Neuron (in vitro differentiated cells): ENCODE data around the gene MMP23B.

Experiments
- H2AFZ ChIP-seq: one replicate; pipeline ENCODE4 v1.6.1; 2013; ENCODE audit warnings: low read depth, mild to moderate bottlenecking, inconsistent platforms, low read length, moderate library complexity
- H3K27me3 ChIP-seq: one replicate; pipeline ENCODE4 v1.6.1; 2013; ENCODE audit warnings: low read length; ENCODE audit not compliant: insufficient read depth
- H3K36me3 ChIP-seq: one replicate; pipeline ENCODE4 v1.6.1; 2013; ENCODE audit warnings: low read length; ENCODE audit not compliant: insufficient read depth
- H3K4me1 ChIP-seq: one replicate; pipeline ENCODE4 v1.6.1; 2013; ENCODE audit warnings: low read length; ENCODE audit not compliant: insufficient read depth
- H3K4me3 ChIP-seq: 2 replicates; pipeline ENCODE4 v1.5.1; 2013; ENCODE audit warnings: mild to moderate bottlenecking, low read length, moderate library complexity
- H3K9me3 ChIP-seq: one replicate; pipeline ENCODE4 v1.6.1; 2013; ENCODE audit warnings: low read length

MMP23B gene

GRCh38 chr1:1599030-1599934 lies 32.7 kb upstream of the MMP23B start:
- Histone ChIP-seq H3K9me3 (no peaks in the 10 kb centered on the region), H3K36me3 (no peaks in the 10 kb centered on the region), H2AFZ (no peak overlapping the region), H3K4me1 (peaks cover 15% of the 10 kb centered on the region), H3K4me3 (peak overlapping the region; percentile 40), H3K27me3 (no peaks in the 10 kb centered on the region)

GRCh38 chr1:1599935-1600860 lies 31.8 kb upstream of the MMP23B start, which contains the start of gene FNDC10:
TSS of gene FNDC10 (minus strand) at chr1:1600135. CDS start at chr1:1600015, 120 bp downstream.
- Histone ChIP-seq H3K9me3 (no peaks in the 10 kb centered on the region), H3K27me3 (no peaks in the 10 kb centered on the region), H3K36me3 (no peaks in the 10 kb centered on the region), H3K4me1 (peaks cover 14% of the 10 kb centered on the region), H2AFZ (peak within 1 kb of the TSS; percentile 69), H3K4me3 (peak within 1 kb of the TSS; percentile 49)

- Histone ChIP-seq H3K4me3 (peak overlapping the region; percentile 49), H3K36me3 (no peaks in the 10 kb centered on the region), H3K9me3 (no peaks in the 10 kb centered on the region), H3K4me1 (peaks cover 14% of the 10 kb centered on the region), H2AFZ (no peak overlapping the region), H3K27me3 (no peaks in the 10 kb centered on the region)
These were observed 31.0 kb upstream of the MMP23B start for GRCh38 chr1:1600861-1601563.

DNA sequence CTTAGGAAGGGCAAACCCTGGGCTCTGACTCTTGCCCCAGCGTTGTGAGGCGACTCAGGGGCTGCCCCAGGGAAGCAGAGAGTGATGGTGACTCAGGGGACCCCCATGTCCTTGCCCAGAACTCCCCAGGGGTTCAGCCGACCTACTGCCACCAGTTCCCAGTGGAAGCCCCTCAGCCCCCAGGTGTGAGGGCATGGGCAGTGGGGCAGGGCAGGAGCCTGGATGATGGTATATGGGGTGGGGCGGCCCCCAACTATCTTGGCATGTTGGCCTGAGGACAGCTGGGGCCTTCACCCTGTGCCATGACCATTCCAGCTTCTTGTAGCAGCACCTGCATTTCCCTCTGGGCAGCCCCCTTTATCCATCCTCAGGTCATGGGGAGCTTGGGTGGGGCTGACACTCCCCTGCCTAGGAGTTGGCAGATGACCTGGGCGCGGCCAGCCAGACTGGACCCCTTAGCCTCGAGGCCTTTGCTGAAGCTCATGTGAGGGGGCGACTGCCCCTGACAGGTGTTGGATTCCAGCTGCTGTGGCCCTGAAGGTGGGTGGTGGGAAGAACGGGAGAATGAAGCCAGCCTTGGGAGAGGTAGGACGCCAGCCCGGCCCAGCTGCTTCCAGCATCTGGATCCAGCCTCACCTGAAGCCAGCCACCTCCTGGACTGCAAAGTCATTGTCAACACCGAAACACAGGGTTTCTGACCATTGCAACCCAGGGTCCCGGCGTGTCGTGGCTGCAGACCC lies 30.2 kb upstream of the MMP23B start:
- no peak overlapping the region for H2AFZ ChIP-seq
- no peaks in the 10 kb centered on the region for H3K9me3 ChIP-seq
- no peaks in the 10 kb centered on the region for H3K36me3 ChIP-seq
- H3K4me1 ChIP-seq = peaks cover 14% of the 10 kb centered on the region
- no peak overlapping the region for H3K4me3 ChIP-seq
- H3K27me3 ChIP-seq = no peaks in the 10 kb centered on the region

DNA sequence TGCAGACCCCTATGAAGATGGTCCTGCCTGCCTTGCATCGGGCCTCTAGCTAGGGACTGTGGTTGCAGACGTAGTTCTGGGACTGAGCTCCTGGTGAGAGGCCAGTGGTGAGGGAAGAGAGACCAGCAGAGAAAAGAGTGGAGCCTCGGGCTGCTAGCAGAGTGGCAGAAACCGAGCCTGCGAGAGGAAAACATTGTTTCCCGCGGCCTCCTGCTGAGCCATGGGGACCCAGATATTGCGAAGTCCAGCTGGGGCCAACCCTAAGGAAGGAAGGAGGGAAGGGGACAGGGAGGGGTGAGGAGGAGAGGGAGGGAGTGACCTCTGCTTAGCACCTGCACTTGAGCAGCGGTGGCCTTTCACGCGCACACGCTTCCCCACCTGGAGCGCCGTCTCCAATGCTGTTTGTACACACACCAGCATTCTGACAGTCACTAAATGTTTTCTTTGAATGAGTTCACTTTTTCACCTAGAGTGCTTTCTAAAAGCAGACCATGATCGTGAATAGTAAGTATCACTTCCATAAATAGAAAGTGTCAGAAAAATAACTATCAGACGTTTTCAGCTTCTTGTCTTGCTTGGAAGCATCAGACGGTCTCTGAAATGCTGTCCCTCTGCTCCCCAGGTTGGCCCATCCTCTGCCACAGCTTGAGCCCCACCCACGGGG lies 29.5 kb upstream of the MMP23B start:
- Histone ChIP-seq H3K4me1 (peaks cover 10% of the 10 kb centered on the region), H3K9me3 (no peaks in the 10 kb centered on the region), H2AFZ (no peak overlapping the region), H3K36me3 (no peaks in the 10 kb centered on the region), H3K27me3 (no peaks in the 10 kb centered on the region), H3K4me3 (no peak overlapping the region)

DNA sequence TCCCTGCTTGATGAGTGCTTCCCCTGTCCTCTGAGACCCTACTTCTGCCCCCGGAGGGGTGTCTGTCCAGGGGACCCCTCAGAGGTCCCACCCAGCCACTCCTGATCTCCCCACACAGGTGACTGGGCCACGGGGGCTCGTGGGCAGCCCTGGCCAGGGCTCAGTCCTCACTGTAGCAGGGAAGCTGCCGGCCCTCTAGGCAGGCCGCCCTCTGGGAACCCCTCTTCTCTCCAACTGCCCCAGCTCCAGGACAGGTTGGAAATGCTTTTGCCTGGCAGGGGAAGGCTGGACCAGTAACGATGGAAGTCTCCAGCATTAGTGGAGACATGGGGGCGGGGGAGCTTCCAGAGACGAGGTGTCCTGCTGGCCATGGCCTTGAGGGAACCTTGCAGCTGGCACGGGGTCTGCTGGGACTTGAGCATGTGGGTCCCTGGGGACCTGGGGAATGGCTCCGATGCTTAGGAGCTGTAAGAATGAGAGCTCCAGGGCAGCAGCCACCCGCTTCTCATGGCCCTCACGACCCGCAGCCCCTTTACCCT lies 28.9 kb upstream of the MMP23B start:
- Histone ChIP-seq H3K36me3 (no peaks in the 10 kb centered on the region), H3K4me3 (no peak overlapping the region), H2AFZ (no peak overlapping the region), H3K9me3 (no peaks in the 10 kb centered on the region), H3K27me3 (no peaks in the 10 kb centered on the region), H3K4me1 (peaks cover 5% of the 10 kb centered on the region)

GRCh38 chr1:1603671-1604373 lies 28.2 kb upstream of the MMP23B start:
- Histone ChIP-seq H3K4me3 (no peak overlapping the region), H3K36me3 (no peaks in the 10 kb centered on the region), H3K4me1 (peaks cover 5% of the 10 kb centered on the region), H3K27me3 (no peaks in the 10 kb centered on the region), H2AFZ (no peak overlapping the region), H3K9me3 (no peaks in the 10 kb centered on the region)

DNA sequence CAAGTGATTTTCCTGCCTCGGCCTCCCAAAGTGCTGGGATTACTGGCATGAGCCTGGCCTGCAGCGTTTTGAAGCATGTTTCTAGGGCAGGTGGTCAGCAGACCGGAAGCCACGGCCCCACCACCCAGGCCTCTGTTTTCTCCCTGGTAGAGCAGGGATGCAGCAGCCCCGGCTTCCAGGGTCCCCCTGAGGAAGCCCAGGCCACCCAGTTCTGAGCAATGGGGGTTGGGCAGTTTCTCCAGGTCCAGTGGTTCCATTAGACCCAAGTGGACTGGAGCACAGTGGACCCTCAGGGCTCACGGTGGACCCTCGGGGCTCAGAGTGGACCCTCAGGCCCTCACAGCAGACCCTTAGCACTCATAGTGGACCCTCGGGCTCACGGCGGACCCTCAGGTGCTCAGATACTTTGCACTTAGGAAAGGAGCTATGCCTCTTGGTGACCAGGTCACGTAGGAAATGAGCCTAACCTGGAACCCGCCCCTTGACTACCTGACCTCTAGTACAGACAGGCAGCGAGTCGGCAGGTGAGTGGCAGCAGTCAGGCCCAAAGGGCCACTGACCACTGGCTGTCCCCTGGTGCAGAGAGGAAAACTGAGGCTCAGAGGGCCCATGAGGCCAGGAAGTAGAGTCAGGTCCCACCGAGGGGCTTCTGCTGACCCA lies 27.5 kb upstream of the MMP23B start:
- Histone ChIP-seq H3K9me3 (no peaks in the 10 kb centered on the region), H3K4me1 (peaks cover 5% of the 10 kb centered on the region)

GRCh38 chr1:1605034-1605591 lies 26.9 kb upstream of the MMP23B start:
- peaks cover 5% of the 10 kb centered on the region for H3K4me1 ChIP-seq
- H3K36me3 ChIP-seq = no peaks in the 10 kb centered on the region
- no peak overlapping the region for H3K4me3 ChIP-seq
- H3K27me3 ChIP-seq = no peaks in the 10 kb centered on the region
- H3K9me3 ChIP-seq = no peaks in the 10 kb centered on the region
- H2AFZ ChIP-seq = no peak overlapping the region

More for the DNA sequence above, 27.5 kb upstream of the MMP23B start:
- H3K36me3 ChIP-seq = no peaks in the 10 kb centered on the region
- no peaks in the 10 kb centered on the region for H3K27me3 ChIP-seq
- H3K4me3 ChIP-seq = no peak overlapping the region
- H2AFZ ChIP-seq = no peak overlapping the region

GRCh38 chr1:1605724-1606123 lies 26.2 kb upstream of the MMP23B start:
- H2AFZ ChIP-seq = no peak overlapping the region
- no peak overlapping the region for H3K4me3 ChIP-seq
- no peaks in the 10 kb centered on the region for H3K9me3 ChIP-seq
- H3K36me3 ChIP-seq = no peaks in the 10 kb centered on the region
- H3K27me3 ChIP-seq = no peaks in the 10 kb centered on the region
- no peaks in the 10 kb centered on the region for H3K4me1 ChIP-seq

DNA sequence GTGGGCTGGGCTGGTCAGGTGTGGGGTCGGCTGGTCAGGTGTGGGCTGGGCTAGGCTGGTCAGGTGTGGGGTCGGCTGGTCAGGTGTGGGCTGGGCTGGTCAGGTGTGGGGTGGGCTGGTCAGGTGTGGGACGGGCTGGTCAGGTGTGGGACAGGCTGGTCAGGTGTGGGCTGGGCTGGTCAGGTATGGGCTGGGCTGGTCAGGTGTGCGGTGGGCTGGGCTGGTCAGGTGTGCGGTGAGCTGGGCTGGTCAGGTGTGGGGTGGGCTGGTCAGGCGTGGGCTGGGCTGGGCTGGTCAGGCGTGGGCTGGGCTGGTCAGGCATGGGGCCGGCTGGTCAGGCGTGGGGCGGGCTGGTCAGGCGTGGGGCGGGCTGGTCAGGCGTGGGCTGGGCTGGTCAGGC lies 25.7 kb upstream of the MMP23B start:
- no peaks in the 10 kb centered on the region for H3K27me3 ChIP-seq
- no peaks in the 10 kb centered on the region for H3K4me1 ChIP-seq
- no peak overlapping the region for H2AFZ ChIP-seq
- H3K36me3 ChIP-seq = no peaks in the 10 kb centered on the region
- no peaks in the 10 kb centered on the region for H3K9me3 ChIP-seq
- no peak overlapping the region for H3K4me3 ChIP-seq
